Fibroblast of skin of left quadriceps (primary cell): ENCODE data around the gene VGF.
"Not testable (repeated sequence)": the region's sequence is repeated elsewhere in the genome, so short reads cannot be mapped to it uniquely, and the experiment has no call there.

Experiments used
- DNase-seq, 2 experiments: peaks; one replicate each; pipeline ENCODE4 v3.0.0-alpha.2; 2013; ENCODE audit warnings: low read depth in 2 of 2

The VGF gene

GRCh38 chr7:101137651-101138212 is 27.6 kb downstream of the VGF start:
- no peak for DNase-seq

GRCh38 chr7:101134399-101134980 is 30.9 kb downstream of the VGF start:
- DNase-seq: peak; percentile 66

- no peak for DNase-seq
Observed at GRCh38 chr7:101133621-101134398, 31.6 kb downstream of the VGF start.

- DNase-seq: not testable (repeated sequence)
Observed at GRCh38 chr7:101132626-101133600, 32.5 kb downstream of the VGF start.

GRCh38 chr7:101129603-101130117 is 35.7 kb downstream of the VGF start:
- DNase-seq: no peak

DNA sequence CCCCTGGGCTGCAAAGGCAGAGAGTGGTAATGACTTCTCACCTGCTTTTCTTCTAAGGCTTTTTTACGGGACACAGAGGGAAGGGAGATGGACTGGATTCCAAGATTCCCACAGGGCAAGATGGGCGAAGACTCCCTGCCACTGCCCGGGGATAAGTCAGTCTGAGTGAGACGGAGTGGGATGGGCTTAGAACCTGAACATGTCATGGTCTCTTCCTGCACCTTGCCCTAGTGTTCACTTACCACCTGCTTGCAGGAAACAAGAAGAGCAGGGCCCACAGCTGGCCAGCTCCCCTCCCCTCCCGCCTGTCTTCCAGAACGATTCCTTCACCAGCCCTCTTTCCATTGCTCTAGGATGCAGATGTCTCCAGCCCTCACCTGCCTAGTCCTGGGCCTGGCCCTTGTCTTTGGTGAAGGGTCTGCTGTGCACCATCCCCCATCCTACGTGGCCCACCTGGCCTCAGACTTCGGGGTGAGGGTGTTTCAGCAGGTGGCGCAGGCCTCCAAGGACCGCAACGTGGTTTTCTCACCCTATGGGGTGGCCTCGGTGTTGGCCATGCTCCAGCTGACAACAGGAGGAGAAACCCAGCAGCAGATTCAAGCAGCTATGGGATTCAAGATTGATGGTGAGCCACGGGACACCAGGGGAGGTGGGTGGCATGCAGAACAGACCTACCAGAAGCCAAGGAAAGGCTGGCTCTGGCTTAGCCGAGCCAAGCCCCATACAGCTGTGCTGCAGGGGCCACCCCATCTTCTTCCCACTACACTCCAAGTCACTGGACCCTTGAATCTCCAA is 37.1 kb downstream of the VGF start:
- no peak for DNase-seq

- DNase-seq: no peak
Observed at GRCh38 chr7:101127460-101128039, 37.8 kb downstream of the VGF start.

GRCh38 chr7:101126651-101127459 is 38.5 kb downstream of the VGF start, which contains the start of gene SERPINE1:
TSS of gene SERPINE1 (plus strand) at chr7:101127104. CDS start at chr7:101128394, 1,290 bp downstream.
- peak; percentile 99 for DNase-seq

DNA sequence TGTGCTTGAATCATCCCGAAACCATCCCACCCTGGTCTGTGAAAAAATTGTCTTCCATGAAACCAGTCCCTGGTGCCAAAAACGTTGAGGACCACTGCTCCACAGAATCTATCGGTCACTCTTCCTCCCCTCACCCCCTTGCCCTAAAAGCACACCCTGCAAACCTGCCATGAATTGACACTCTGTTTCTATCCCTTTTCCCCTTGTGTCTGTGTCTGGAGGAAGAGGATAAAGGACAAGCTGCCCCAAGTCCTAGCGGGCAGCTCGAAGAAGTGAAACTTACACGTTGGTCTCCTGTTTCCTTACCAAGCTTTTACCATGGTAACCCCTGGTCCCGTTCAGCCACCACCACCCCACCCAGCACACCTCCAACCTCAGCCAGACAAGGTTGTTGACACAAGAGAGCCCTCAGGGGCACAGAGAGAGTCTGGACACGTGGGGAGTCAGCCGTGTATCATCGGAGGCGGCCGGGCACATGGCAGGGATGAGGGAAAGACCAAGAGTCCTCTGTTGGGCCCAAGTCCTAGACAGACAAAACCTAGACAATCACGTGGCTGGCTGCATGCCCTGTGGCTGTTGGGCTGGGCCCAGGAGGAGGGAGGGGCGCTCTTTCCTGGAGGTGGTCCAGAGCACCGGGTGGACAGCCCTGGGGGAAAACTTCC is 39.2 kb downstream of the VGF start:
- no peak for DNase-seq

DNA sequence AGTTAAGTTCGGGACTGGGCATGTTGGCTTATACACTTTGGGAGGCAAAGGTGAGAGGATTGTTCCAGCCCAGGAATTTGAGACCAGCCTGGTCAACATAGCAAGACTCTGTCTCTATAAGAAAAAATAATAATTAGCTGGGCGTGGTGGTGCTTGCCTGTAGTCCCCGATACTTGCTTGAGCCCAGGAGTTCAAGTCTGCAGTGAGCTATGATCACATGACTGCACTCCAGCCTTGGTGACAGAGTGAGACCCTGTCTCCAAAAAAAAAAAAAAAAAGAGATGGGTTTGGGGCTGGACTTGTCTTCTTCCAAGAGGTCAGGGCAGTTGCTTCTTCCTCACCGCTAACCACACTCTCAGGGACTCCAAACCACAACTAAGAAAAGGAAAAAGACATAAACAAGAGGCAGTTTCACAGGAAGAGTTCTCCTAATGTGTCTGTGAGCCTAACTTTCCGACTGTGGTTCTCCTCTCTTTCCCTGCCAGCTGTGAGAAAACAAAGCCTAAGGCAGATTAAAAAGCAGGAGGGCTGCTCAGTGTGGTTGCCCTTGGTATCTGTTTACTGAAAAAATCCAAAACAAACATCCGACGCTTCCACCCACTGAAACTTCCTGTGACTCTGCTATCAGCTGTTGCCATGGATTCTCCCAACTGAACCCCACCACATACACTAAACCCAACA is 40.9 kb downstream of the VGF start:
- no peak for DNase-seq

GRCh38 chr7:101123703-101124068 is 41.7 kb downstream of the VGF start:
- no peak for DNase-seq

- no peak for DNase-seq
Observed at GRCh38 chr7:101122933-101123702, 42.3 kb downstream of the VGF start.

- DNase-seq: peak; percentile 99
Observed at GRCh38 chr7:101121991-101122932, 43.1 kb downstream of the VGF start.

DNA sequence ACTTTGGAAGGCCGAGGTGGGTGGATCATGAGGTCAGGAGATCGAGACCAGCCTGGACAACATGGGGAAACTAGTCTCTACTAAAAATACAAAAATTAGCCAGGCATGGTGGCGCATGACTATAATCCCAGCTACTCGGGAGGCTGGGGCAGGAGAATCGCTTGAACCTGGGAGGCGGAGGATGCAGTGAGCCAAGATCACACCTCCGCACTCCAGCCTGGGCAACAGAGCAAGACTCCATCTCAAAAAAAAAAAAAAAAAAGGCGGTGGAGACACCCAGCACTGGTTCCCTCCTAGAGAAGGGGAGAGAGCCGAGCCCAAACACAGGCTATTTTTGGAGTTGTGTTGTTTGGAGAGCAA is 43.8 kb downstream of the VGF start:
- DNase-seq: not testable (repeated sequence)

DNA sequence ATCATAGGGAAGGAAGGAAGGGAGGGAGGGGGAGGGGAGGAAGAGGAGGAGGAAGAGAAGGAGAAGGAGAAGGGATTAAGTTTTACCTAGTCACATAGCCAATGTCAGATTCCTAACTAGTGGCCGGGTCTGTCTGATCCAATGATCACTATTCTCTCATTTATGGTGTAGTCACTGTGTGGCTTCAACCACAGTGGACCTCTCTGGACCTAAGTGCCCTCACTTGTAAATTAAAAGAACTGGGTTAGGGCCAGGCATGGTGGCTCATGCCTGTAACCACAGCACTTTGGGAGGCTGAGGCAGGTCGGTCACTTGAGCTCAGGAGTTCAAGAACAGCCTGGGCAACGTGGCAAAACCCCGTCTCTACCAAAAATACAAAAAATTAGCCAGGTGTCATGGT is 45.1 kb downstream of the VGF start:
- no peak for DNase-seq

- DNase-seq: no peak
Observed at GRCh38 chr7:101119876-101120275, 45.5 kb downstream of the VGF start.

DNA sequence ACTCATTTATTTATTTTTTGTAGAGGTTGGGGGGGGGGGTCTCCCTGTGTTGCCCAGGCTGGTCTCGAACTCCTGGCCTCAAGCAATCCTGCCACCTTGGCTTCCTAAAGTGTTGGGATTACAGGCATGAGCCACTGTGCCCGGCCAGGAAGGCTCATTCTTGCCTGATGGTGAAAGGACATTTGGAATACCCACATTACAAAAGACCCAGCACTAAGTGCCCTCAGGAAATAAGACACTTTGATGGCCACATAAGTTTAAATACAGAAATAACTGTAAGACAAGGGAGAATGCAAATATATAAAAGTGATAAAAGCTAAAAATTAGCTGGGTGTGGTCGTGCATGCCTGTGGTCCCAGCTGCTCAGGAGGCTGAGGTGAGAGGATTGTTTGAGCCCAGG is 46.5 kb downstream of the VGF start:
- DNase-seq: no peak
